Measurements from ENCODE around the gene MGARP. TPM values are rescaled to one million over a fixed set of nuclear protein-coding genes. Genes with fewer than 3 reads are reported as not detected.

Gene MGARP
- total RNA-seq, 1 experiment from 2014 or later, result 1.5 TPM

- DNase-seq (ENCODE audit: low read depth), result no peak
- in situ Hi-C loops (cut with HindIII; ENCODE audit: low pct_unique_long_range_greater_than_20kb, low sequenced_read_pairs), result no loop called here
Measured at GRCh38 chr4:139219450-139220055, 60.5 kb downstream of the MGARP start.

Other genes starting within 250 kb of the MGARP start
- 31.9 and 68.6 TPM in 2 replicates for gene ELF2, start 103.0 kb downstream of the MGARP start, total RNA-seq (2014; rRNA removed; shearing (Covaris generic); ENCODE audit: low replicate concordance)
- 5.0 and 23.5 TPM in 2 replicates for gene NAA15, start 21.3 kb upstream of the MGARP start, total RNA-seq (2014; rRNA removed; shearing (Covaris generic); ENCODE audit: low replicate concordance)
- gene NDUFC1, start 22.3 kb upstream of the MGARP start, total RNA-seq (2014; rRNA removed; shearing (Covaris generic); ENCODE audit: low replicate concordance), result 128 and 167 TPM in 2 replicates
- 7.9 and 9.5 TPM in 2 replicates for gene RAB33B, start 173.9 kb upstream of the MGARP start, total RNA-seq (2014; rRNA removed; shearing (Covaris generic); ENCODE audit: low replicate concordance)